ENCODE data around the gene CMTM4.

CMTM4 gene

GRCh38 chr16:66731101-66731500 lies 34.6 kb upstream of the CMTM4 start:
- no peak overlapping the region for H3K4ac ChIP-seq (ENCODE audit: low read length)
- H4K8ac ChIP-seq (ENCODE audit: low read depth, low read length): no peak overlapping the region
- H3K27ac ChIP-seq (replicated peaks; ENCODE audit: low read length): no peak overlapping the region
- no peak overlapping the region for H2BK12ac ChIP-seq (ENCODE audit: low read length)
- no peak overlapping the region for H3K18ac ChIP-seq (ENCODE audit: low read length)
- no peak overlapping the region for H3K23ac ChIP-seq (ENCODE audit: low read depth, low read length, poor library complexity)
- no peak overlapping the region for H4K91ac ChIP-seq (ENCODE audit: low read depth, low read length, poor library complexity)
- H2AK5ac ChIP-seq (ENCODE audit: low read depth, low read length): no peak overlapping the region
- no peak overlapping the region for H3K14ac ChIP-seq (ENCODE audit: low read length)
- no peaks in the 10 kb centered on the region for H3K79me1 ChIP-seq (ENCODE audit: low read depth, low read length)
- DNase-seq (ENCODE audit: low spot score): no peak
- H2BK120ac ChIP-seq (ENCODE audit: low read depth, low read length): no peak overlapping the region
- H3K4me1 ChIP-seq (ENCODE audit: control insufficient read depth in 2 of 2, insufficient read depth in 1 of 2, low read depth in 1 of 2, low read length in 2 of 2): no peaks in the 10 kb centered on the region
- H2BK5ac ChIP-seq (ENCODE audit: low read length): no peak overlapping the region
- H3K9ac ChIP-seq (ENCODE audit: low read depth, low read length, poor library complexity): no peak overlapping the region
- H3K4me2 ChIP-seq (ENCODE audit: insufficient read depth, low read length, poor library complexity, severe bottlenecking): no peak overlapping the region
- no peak overlapping the region for H2AFZ ChIP-seq (ENCODE audit: low read length)
- no CpG with 5 or more reads among the region's 7 CpGs for WGBS, 2 donors (ENCODE audit: extremely low coverage in 2 of 2, insufficient read length in 2 of 2, insufficient replicate concordance in 1 of 2)
- no peaks in the 10 kb centered on the region for H3K27me3 ChIP-seq (ENCODE audit: control insufficient read depth in 3 of 3, insufficient read depth in 3 of 3, low read depth in 1 of 3, low read length in 3 of 3)
- H2BK15ac ChIP-seq (ENCODE audit: low read length): no peak overlapping the region
- H3K4me3 ChIP-seq (ENCODE audit: low read length in 2 of 2): no peak overlapping the region
- H3K9me3 ChIP-seq (replicated peaks in 1 of 2; ENCODE audit: control insufficient read depth in 2 of 2, insufficient read depth in 1 of 2, low read depth in 1 of 2, low read length in 2 of 2): peaks cover 0 to 2% of the 10 kb centered on the region in 2 donors
- H3K36me3 ChIP-seq (replicated peaks in 1 of 2; ENCODE audit: control insufficient read depth in 2 of 2, insufficient read depth in 2 of 2, low read length in 2 of 2): peaks cover 53 to 99% of the 10 kb centered on the region in 2 donors

GRCh38 chr16:66728804-66729203 lies 32.3 kb upstream of the CMTM4 start:
- Histone ChIP-seq H3K4me2 (ENCODE audit: insufficient read depth, low read length, poor library complexity, severe bottlenecking) (no peak overlapping the region), H3K4ac (ENCODE audit: low read length) (no peak overlapping the region), H3K14ac (ENCODE audit: low read length) (no peak overlapping the region), H3K36me3 (replicated peaks in 1 of 2; ENCODE audit: control insufficient read depth in 2 of 2, insufficient read depth in 2 of 2, low read length in 2 of 2) (peaks cover 56 to 100% of the 10 kb centered on the region in 2 donors), H2BK15ac (ENCODE audit: low read length) (no peak overlapping the region), H2AK5ac (ENCODE audit: low read depth, low read length) (no peak overlapping the region), H4K91ac (ENCODE audit: low read depth, low read length, poor library complexity) (no peak overlapping the region), H3K9ac (ENCODE audit: low read depth, low read length, poor library complexity) (no peak overlapping the region), H2BK5ac (ENCODE audit: low read length) (no peak overlapping the region), H3K4me1 (ENCODE audit: control insufficient read depth in 2 of 2, insufficient read depth in 1 of 2, low read depth in 1 of 2, low read length in 2 of 2) (no peaks in the 10 kb centered on the region), H3K9me3 (replicated peaks in 1 of 2; ENCODE audit: control insufficient read depth in 2 of 2, insufficient read depth in 1 of 2, low read depth in 1 of 2, low read length in 2 of 2) (no peaks in the 10 kb centered on the region), H3K27me3 (ENCODE audit: control insufficient read depth in 3 of 3, insufficient read depth in 3 of 3, low read depth in 1 of 3, low read length in 3 of 3) (no peaks in the 10 kb centered on the region), H3K4me3 (ENCODE audit: low read length in 2 of 2) (no peak overlapping the region), H4K8ac (ENCODE audit: low read depth, low read length) (no peak overlapping the region), H2BK120ac (ENCODE audit: low read depth, low read length) (no peak overlapping the region), H3K18ac (ENCODE audit: low read length) (no peak overlapping the region), H3K27ac (replicated peaks; ENCODE audit: low read length) (no peak overlapping the region), H3K23ac (ENCODE audit: low read depth, low read length, poor library complexity) (no peak overlapping the region), H2BK12ac (ENCODE audit: low read length) (no peak overlapping the region), H2AFZ (ENCODE audit: low read length) (no peak overlapping the region), H3K79me1 (ENCODE audit: low read depth, low read length) (no peaks in the 10 kb centered on the region)
- no CpG with 5 or more reads among the region's 4 CpGs for whole genome bisulfite sequencing, 2 donors (ENCODE audit: extremely low coverage in 2 of 2, insufficient read length in 2 of 2, insufficient replicate concordance in 1 of 2)
- no peak for DNase-seq (ENCODE audit: low spot score)

- Histone ChIP-seq H3K18ac (ENCODE audit: low read length) (no peak overlapping the region), H2BK15ac (ENCODE audit: low read length) (no peak overlapping the region), H2BK120ac (ENCODE audit: low read depth, low read length) (no peak overlapping the region), H2AFZ (ENCODE audit: low read length) (no peak overlapping the region), H3K27me3 (ENCODE audit: control insufficient read depth in 3 of 3, insufficient read depth in 3 of 3, low read depth in 1 of 3, low read length in 3 of 3) (no peaks in the 10 kb centered on the region), H2BK5ac (ENCODE audit: low read length) (no peak overlapping the region), H3K4me1 (ENCODE audit: control insufficient read depth in 2 of 2, insufficient read depth in 1 of 2, low read depth in 1 of 2, low read length in 2 of 2) (no peaks in the 10 kb centered on the region), H4K8ac (ENCODE audit: low read depth, low read length) (no peak overlapping the region), H3K79me1 (ENCODE audit: low read depth, low read length) (no peaks in the 10 kb centered on the region), H3K9ac (ENCODE audit: low read depth, low read length, poor library complexity) (no peak overlapping the region), H3K14ac (ENCODE audit: low read length) (no peak overlapping the region), H2BK12ac (ENCODE audit: low read length) (no peak overlapping the region), H3K4ac (ENCODE audit: low read length) (no peak overlapping the region), H3K4me2 (ENCODE audit: insufficient read depth, low read length, poor library complexity, severe bottlenecking) (no peak overlapping the region), H4K91ac (ENCODE audit: low read depth, low read length, poor library complexity) (no peak overlapping the region), H3K23ac (ENCODE audit: low read depth, low read length, poor library complexity) (no peak overlapping the region), H3K9me3 (replicated peaks in 1 of 2; ENCODE audit: control insufficient read depth in 2 of 2, insufficient read depth in 1 of 2, low read depth in 1 of 2, low read length in 2 of 2) (no peaks in the 10 kb centered on the region), H3K4me3 (ENCODE audit: low read length in 2 of 2) (no peak overlapping the region), H3K36me3 (replicated peaks in 1 of 2; ENCODE audit: control insufficient read depth in 2 of 2, insufficient read depth in 2 of 2, low read length in 2 of 2) (peaks cover 56 to 100% of the 10 kb centered on the region in 2 donors), H2AK5ac (ENCODE audit: low read depth, low read length) (no peak overlapping the region), H3K27ac (replicated peaks; ENCODE audit: low read length) (no peak overlapping the region)
- no CpG with 5 or more reads among the region's 3 CpGs for WGBS, 2 donors (ENCODE audit: extremely low coverage in 2 of 2, insufficient read length in 2 of 2, insufficient replicate concordance in 1 of 2)
- no peak for DNase-seq (ENCODE audit: low spot score)
Observed at GRCh38 chr16:66728117-66728787, 31.7 kb upstream of the CMTM4 start.

GRCh38 chr16:66720766-66721165 lies 24.2 kb upstream of the CMTM4 start:
- Histone ChIP-seq H3K4ac (ENCODE audit: low read length) (no peak overlapping the region), H3K14ac (ENCODE audit: low read length) (no peak overlapping the region), H2BK15ac (ENCODE audit: low read length) (no peak overlapping the region), H3K27me3 (ENCODE audit: control insufficient read depth in 3 of 3, insufficient read depth in 3 of 3, low read depth in 1 of 3, low read length in 3 of 3) (no peaks in the 10 kb centered on the region), H2AK5ac (ENCODE audit: low read depth, low read length) (no peak overlapping the region), H3K18ac (ENCODE audit: low read length) (no peak overlapping the region), H2BK120ac (ENCODE audit: low read depth, low read length) (no peak overlapping the region), H3K4me2 (ENCODE audit: insufficient read depth, low read length, poor library complexity, severe bottlenecking) (no peak overlapping the region), H3K27ac (replicated peaks; ENCODE audit: low read length) (no peak overlapping the region), H2BK5ac (ENCODE audit: low read length) (no peak overlapping the region), H3K36me3 (replicated peaks in 1 of 2; ENCODE audit: control insufficient read depth in 2 of 2, insufficient read depth in 2 of 2, low read length in 2 of 2) (peaks cover 24 to 79% of the 10 kb centered on the region in 2 donors), H2AFZ (ENCODE audit: low read length) (no peak overlapping the region), H4K8ac (ENCODE audit: low read depth, low read length) (no peak overlapping the region), H3K4me1 (ENCODE audit: control insufficient read depth in 2 of 2, insufficient read depth in 1 of 2, low read depth in 1 of 2, low read length in 2 of 2) (no peaks in the 10 kb centered on the region), H3K9ac (ENCODE audit: low read depth, low read length, poor library complexity) (no peak overlapping the region), H4K91ac (ENCODE audit: low read depth, low read length, poor library complexity) (no peak overlapping the region), H2BK12ac (ENCODE audit: low read length) (no peak overlapping the region), H3K79me1 (ENCODE audit: low read depth, low read length) (no peaks in the 10 kb centered on the region), H3K23ac (ENCODE audit: low read depth, low read length, poor library complexity) (no peak overlapping the region), H3K4me3 (ENCODE audit: low read length in 2 of 2) (no peak overlapping the region), H3K9me3 (replicated peaks in 1 of 2; ENCODE audit: control insufficient read depth in 2 of 2, insufficient read depth in 1 of 2, low read depth in 1 of 2, low read length in 2 of 2) (no peaks in the 10 kb centered on the region)
- no CpG with 5 or more reads among the region's 3 CpGs for WGBS, 2 donors (ENCODE audit: extremely low coverage in 2 of 2, insufficient read length in 2 of 2, insufficient replicate concordance in 1 of 2)
- DNase-seq (ENCODE audit: low spot score): no peak

Measured in neuronal stem cell (in vitro differentiated cells).